Activated T-cell treated with anti-CD3 and anti-CD28 coated beads, Interleukin-2, amount 50 U/mL, for 24 hours (primary cell): ENCODE measurements around the gene CALHM5.

ENCODE experiments used
- DNase-seq: peaks from one replicate; pipeline ENCODE4 v3.0.0-alpha.2; 2020
- H3K27ac Mint-ChIP-seq: 2 replicates; pipeline ENCODE4 v1.8.0; 2020; ENCODE audit warnings: mild to moderate bottlenecking, mixed read lengths
- H3K27me3 Mint-ChIP-seq: 2 replicates; pipeline ENCODE4 v1.8.0; 2020; ENCODE audit warnings: mixed read lengths
- H3K36me3 Mint-ChIP-seq: 2 replicates; pipeline ENCODE4 v1.8.0; 2020; ENCODE audit warnings: low read depth, mixed read lengths
- H3K4me1 Mint-ChIP-seq: 2 replicates; pipeline ENCODE4 v1.8.0; 2020; ENCODE audit warnings: low read depth, mixed read lengths
- H3K4me3 Mint-ChIP-seq: 2 replicates; pipeline ENCODE4 v1.8.0; 2020; ENCODE audit warnings: mild to moderate bottlenecking, moderate library complexity, mixed read lengths
- H3K9me3 Mint-ChIP-seq: 2 replicates; pipeline ENCODE4 v1.8.0; 2020; ENCODE audit warnings: mixed read lengths

CALHM5 gene

GRCh38 chr6:116553451-116553850 is 42.0 kb downstream of the CALHM5 start, which contains the start of gene CALHM4:
CALHM4 (plus strand) TSS chr6:116553751; CDS start chr6:116553794, 43 bp downstream.
- no peaks in the 10 kb centered on the region for H3K36me3 Mint-ChIP-seq
- H3K4me3 Mint-ChIP-seq = no peak within 1 kb of the TSS
- H3K27me3 Mint-ChIP-seq = peaks cover 13% of the 10 kb centered on the region
- H3K4me1 Mint-ChIP-seq = no peaks in the 10 kb centered on the region
- no peaks in the 10 kb centered on the region for H3K9me3 Mint-ChIP-seq
- no peak for DNase-seq
- H3K27ac Mint-ChIP-seq = no peak within 1 kb of the TSS

- Mint-ChIP-seq H3K4me3 (no peak overlapping the region), H3K36me3 (no peaks in the 10 kb centered on the region), H3K9me3 (no peaks in the 10 kb centered on the region), H3K27ac (no peak overlapping the region), H3K27me3 (peaks cover 10% of the 10 kb centered on the region), H3K4me1 (no peaks in the 10 kb centered on the region)
- no peak for DNase-seq
Observed at GRCh38 chr6:116556065-116556464, 44.6 kb downstream of the CALHM5 start.

GRCh38 chr6:116556814-116557415 is 45.5 kb downstream of the CALHM5 start:
- H3K27me3 Mint-ChIP-seq = peaks cover 13% of the 10 kb centered on the region
- peaks cover 2% of the 10 kb centered on the region for H3K4me1 Mint-ChIP-seq
- H3K27ac Mint-ChIP-seq = no peak overlapping the region
- no peak overlapping the region for H3K4me3 Mint-ChIP-seq
- no peaks in the 10 kb centered on the region for H3K9me3 Mint-ChIP-seq
- no peaks in the 10 kb centered on the region for H3K36me3 Mint-ChIP-seq
- no peak for DNase-seq

GRCh38 chr6:116557893-116558292 is 46.5 kb downstream of the CALHM5 start:
- Mint-ChIP-seq H3K9me3 (no peaks in the 10 kb centered on the region), H3K4me1 (peaks cover 2% of the 10 kb centered on the region), H3K4me3 (no peak overlapping the region), H3K36me3 (no peaks in the 10 kb centered on the region), H3K27me3 (peaks cover 20% of the 10 kb centered on the region), H3K27ac (no peak overlapping the region)
- no peak for DNase-seq

GRCh38 chr6:116560130-116560529 is 48.7 kb downstream of the CALHM5 start:
- no peak overlapping the region for H3K4me3 Mint-ChIP-seq
- no peak overlapping the region for H3K27ac Mint-ChIP-seq
- H3K9me3 Mint-ChIP-seq = no peaks in the 10 kb centered on the region
- peaks cover 6% of the 10 kb centered on the region for H3K4me1 Mint-ChIP-seq
- no peaks in the 10 kb centered on the region for H3K36me3 Mint-ChIP-seq
- H3K27me3 Mint-ChIP-seq = peaks cover 17% of the 10 kb centered on the region
- DNase-seq = no peak

GRCh38 chr6:116561377-116562018 is 50.1 kb downstream of the CALHM5 start:
- peaks cover 6% of the 10 kb centered on the region for H3K4me1 Mint-ChIP-seq
- H3K4me3 Mint-ChIP-seq = no peak overlapping the region
- peak; percentile 68 for DNase-seq
- no peaks in the 10 kb centered on the region for H3K36me3 Mint-ChIP-seq
- peaks cover 17% of the 10 kb centered on the region for H3K27me3 Mint-ChIP-seq
- no peak overlapping the region for H3K27ac Mint-ChIP-seq
- H3K9me3 Mint-ChIP-seq = no peaks in the 10 kb centered on the region

- Mint-ChIP-seq H3K36me3 (no peaks in the 10 kb centered on the region), H3K9me3 (no peaks in the 10 kb centered on the region), H3K4me1 (peaks cover 6% of the 10 kb centered on the region), H3K4me3 (no peak overlapping the region), H3K27me3 (peaks cover 17% of the 10 kb centered on the region), H3K27ac (no peak overlapping the region)
- no peak for DNase-seq
Observed at GRCh38 chr6:116562019-116562403, 50.6 kb downstream of the CALHM5 start.

GRCh38 chr6:116562614-116563013 is 51.2 kb downstream of the CALHM5 start:
- Mint-ChIP-seq H3K9me3 (no peaks in the 10 kb centered on the region), H3K27me3 (peaks cover 17% of the 10 kb centered on the region), H3K27ac (no peak overlapping the region), H3K36me3 (no peaks in the 10 kb centered on the region), H3K4me3 (no peak overlapping the region), H3K4me1 (peaks cover 6% of the 10 kb centered on the region)
- DNase-seq = no peak

GRCh38 chr6:116563830-116564229 is 52.4 kb downstream of the CALHM5 start:
- H3K9me3 Mint-ChIP-seq = no peaks in the 10 kb centered on the region
- H3K36me3 Mint-ChIP-seq = no peaks in the 10 kb centered on the region
- H3K27ac Mint-ChIP-seq = no peak overlapping the region
- DNase-seq = no peak
- peaks cover 17% of the 10 kb centered on the region for H3K27me3 Mint-ChIP-seq
- H3K4me1 Mint-ChIP-seq = peaks cover 14% of the 10 kb centered on the region
- H3K4me3 Mint-ChIP-seq = no peak overlapping the region

- Mint-ChIP-seq H3K27me3 (peaks cover 17% of the 10 kb centered on the region), H3K9me3 (no peaks in the 10 kb centered on the region), H3K4me3 (no peak overlapping the region), H3K4me1 (peaks cover 19% of the 10 kb centered on the region), H3K36me3 (no peaks in the 10 kb centered on the region), H3K27ac (no peak overlapping the region)
- no peak for DNase-seq
Observed at GRCh38 chr6:116564311-116564710, 52.9 kb downstream of the CALHM5 start.

- Mint-ChIP-seq H3K4me1 (peaks cover 28% of the 10 kb centered on the region), H3K27ac (no peak overlapping the region), H3K9me3 (no peaks in the 10 kb centered on the region), H3K27me3 (peaks cover 17% of the 10 kb centered on the region), H3K4me3 (peak overlapping the region; percentile 8), H3K36me3 (no peaks in the 10 kb centered on the region)
- DNase-seq = peak; percentile 36
Observed at GRCh38 chr6:116564921-116565872, 53.8 kb downstream of the CALHM5 start.

- peaks cover 17% of the 10 kb centered on the region for H3K36me3 Mint-ChIP-seq
- DNase-seq = no peak
- H3K4me1 Mint-ChIP-seq = peaks cover 40% of the 10 kb centered on the region
- peaks cover 6% of the 10 kb centered on the region for H3K27me3 Mint-ChIP-seq
- H3K4me3 Mint-ChIP-seq = no peak overlapping the region
- H3K9me3 Mint-ChIP-seq = no peaks in the 10 kb centered on the region
- H3K27ac Mint-ChIP-seq = no peak overlapping the region
Observed at GRCh38 chr6:116568111-116568510, 56.7 kb downstream of the CALHM5 start.

GRCh38 chr6:116568821-116569755 is 57.6 kb downstream of the CALHM5 start:
- Mint-ChIP-seq H3K4me3 (peak overlapping the region; percentile 93), H3K4me1 (peaks cover 50% of the 10 kb centered on the region), H3K36me3 (peaks cover 24% of the 10 kb centered on the region), H3K27me3 (peaks cover 1% of the 10 kb centered on the region), H3K27ac (peak overlapping the region; percentile 3), H3K9me3 (no peaks in the 10 kb centered on the region)
- DNase-seq = no peak
